GM21360 (cell line): ENCODE measurements around the gene ZNF274.
A peak's percentile ranks its signal among the peaks of the same experiment; 100 is the strongest.
"Not testable (repeated sequence)": the region's sequence is repeated elsewhere in the genome, so short reads cannot be mapped to it uniquely, and the experiment has no call there.

Experiments used
- ATAC-seq: cut with Tn5 transposase; IDR thresholded peaks from one replicate; pipeline ENCODE4 v1.9.1; 2021; ENCODE audit warnings: mild to moderate bottlenecking, moderate library complexity; ENCODE audit not compliant: unreplicated experiment

The ZNF274 gene

DNA sequence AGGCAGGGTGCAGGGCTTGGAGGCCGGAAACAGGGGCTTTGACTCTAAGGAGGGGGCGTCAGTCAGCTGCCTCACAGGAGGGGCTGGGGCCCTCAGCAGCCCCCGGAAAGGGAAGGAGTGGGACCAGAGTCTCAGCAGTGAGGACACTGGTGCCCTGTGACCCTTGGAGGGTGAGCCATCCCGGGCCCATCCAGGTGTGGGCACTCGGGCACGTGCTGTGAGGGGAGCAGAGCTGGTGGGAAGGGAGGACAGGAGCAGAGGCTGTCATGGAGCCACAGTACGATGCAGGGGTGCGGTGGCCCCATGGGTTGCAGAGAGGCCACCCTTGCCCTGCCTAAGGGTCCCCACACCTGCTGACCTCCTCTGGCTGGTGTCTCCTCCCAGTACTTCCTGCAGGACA, 26.7 kb downstream of the ZNF274 start:
- ATAC-seq, result no peak

DNA sequence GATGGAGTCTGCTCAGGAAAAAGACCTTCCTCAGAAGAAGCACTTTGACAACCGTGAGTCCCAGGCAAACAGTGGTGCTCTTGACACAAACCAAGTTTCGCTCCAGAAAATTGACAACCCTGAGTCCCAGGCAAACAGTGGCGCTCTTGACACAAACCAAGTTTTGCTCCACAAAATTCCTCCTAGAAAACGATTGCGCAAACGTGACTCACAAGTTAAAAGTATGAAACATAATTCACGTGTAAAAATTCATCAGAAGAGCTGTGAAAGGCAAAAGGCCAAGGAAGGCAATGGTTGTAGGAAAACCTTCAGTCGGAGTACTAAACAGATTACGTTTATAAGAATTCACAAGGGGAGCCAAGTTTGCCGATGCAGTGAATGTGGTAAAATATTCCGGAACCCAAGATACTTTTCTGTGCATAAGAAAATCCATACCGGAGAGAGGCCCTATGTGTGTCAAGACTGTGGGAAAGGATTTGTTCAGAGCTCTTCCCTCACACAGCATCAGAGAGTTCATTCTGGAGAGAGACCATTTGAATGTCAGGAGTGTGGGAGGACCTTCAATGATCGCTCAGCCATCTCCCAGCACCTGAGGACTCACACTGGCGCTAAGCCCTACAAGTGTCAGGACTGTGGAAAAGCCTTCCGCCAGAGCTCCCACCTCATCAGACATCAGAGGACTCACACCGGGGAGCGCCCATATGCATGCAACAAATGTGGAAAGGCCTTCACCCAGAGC, 29.6 kb downstream of the ZNF274 start:
- no peak for ATAC-seq

DNA sequence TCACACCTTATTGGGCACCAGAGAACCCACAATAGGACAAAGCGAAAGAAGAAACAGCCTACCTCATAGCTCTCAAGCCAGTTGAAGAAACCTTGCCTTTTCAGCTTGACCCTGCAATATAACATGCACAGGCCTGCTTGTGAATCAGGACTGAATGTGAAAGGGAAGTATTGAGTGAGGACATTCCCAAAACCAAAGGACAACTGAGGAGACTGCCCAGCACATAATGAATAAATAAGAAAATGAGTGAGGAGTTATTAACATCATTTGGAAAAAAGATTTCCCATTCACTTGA, 30.2 kb downstream of the ZNF274 start:
- ATAC-seq, result no peak

DNA sequence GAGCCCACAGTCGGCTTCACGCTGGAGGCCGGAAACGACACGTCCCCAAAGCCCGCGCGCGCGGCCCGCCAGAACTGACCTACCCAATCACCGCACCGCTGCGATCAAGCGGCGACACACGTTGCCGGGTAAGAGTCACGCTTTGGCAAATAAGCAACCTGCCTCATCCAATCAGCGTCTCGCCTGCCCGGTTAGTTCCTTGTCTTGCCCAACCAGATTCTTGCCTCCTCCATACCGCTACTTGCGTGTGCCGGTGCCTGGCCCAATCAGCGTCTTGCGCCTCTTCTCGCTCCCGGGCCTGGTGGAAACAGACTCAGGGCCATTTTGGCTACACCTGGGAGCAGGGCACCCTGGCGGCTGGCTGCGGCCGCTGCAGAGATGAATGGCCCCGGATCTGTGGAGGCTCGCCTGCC, 34.2 kb downstream of the ZNF274 start:
- no peak for ATAC-seq

DNA sequence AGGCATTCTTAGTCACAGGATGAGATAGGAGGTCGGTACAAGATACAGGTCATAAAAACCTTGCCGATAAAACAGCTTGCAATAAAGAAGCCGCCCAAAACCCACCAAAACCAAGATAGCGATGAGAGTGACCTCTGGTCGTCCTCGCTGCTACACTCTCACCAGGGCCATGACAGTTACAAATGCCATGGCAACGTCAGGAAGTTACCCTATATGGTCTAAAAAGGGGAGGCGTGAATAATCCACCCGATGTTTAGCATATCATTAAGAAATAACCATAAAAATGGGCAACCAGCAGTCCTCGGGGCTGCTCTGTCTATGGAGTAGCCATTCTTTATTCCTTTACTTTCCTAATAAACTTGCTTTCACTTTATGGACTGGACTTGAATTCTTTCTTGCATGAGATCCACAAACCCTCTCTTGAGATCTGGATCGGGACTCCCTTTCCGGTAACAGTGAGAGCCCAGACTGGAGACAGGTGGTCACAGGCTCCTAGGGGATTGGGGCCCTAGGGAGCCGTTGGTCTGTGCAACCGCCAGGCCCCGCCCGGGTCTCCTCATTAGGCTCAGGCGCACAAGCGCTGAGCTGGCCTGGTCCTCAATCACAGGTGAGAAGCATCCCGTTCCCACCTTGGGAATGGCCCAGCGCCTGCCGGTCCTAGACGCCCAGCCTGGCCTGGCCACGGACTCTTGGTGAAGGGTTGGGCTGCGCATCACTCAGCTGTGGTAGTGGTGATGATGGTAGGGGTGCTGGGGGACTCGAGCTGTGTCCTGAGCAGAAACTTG, 34.9 kb downstream of the ZNF274 start:
- no peak for ATAC-seq

DNA sequence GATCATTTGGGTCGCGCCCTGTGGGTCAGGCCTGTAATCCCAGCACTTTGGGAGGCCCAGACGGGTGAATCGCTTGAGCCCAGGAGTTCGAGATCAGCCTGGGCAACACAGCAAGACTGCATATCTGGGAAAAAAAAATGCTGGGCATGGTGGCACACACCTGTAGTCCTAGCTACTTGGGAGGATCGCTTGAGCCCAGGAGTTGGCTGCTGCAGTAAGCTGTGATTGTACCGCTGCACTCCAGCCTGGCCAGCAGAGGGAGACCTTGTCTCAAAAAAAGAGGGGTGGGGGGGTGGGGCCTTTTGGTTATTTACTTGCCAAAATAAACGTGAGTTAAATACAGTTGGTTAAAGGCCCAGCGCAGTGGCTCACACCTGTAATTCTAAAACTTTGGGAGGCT, 36.0 kb downstream of the ZNF274 start:
- ATAC-seq, result no peak

DNA sequence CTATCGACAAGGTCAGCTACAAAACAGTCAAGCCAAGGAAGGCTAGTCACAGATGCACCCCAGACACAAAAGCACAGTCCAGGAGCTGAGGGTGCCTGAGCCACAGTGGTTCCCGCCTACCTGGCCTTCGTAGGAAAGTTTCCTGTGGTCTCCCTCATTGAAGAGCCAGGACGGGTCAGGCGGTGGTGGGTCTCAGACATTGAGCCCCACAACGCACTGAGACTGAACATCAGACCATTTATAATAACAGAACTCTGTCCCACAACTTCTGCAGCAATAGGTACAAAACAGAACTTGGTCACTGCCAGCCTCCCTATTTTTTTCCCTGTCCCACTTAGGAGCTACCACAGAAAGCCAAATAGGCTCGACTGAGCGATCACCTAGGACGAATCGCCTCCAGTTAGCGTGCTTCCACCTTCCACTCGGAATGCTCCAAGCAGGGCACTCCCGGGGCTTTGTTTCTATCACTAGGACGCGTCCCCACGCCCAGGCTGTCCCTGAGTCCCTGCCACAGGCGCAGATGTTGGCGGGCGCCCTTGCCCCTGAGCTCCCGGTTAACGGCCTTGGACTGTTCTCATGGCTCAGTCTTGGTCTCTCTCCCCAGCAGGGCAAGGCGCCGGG, 45.2 kb downstream of the ZNF274 start:
- no peak for ATAC-seq

DNA sequence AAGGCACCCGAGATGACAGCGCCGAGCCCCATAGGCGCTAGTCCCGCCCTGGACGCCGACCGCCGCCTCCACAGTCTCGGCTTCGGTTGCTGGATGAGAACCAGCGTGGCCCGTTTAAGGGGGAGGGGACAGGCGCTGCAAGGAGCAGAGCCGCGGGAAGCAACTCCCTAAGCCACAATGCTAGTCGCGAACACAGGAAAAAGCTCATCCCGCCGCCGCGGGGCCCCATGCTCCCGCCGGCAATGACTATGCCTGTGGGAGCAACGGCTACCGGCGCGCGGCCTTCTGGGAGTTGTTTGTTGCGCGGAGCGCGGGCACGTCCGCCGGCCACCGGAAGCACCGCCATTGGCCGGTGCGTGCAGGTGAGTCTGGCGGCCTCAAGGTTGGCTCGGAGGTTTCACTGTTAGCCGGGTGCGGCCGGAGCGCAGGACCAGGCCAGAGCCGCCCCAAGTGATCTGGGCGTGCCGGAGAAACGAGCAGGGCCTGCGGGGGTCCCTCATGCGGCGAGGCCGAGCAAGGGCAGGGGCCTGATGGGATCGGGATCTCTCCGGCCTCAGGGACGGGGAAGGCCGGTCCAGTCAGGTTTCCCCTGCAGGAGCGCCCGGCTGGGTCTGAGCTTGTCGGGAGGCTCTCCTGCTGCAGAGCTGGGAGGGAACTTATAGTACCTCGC, 45.9 kb downstream of the ZNF274 start, which contains the start of gene ZNF544:
Gene ZNF544 (plus strand): TSS at position 330 of the 670 bp plus-strand sequence. CDS start 15,110 bp downstream, outside the sequence.
- ATAC-seq, result peak; percentile 79

DNA sequence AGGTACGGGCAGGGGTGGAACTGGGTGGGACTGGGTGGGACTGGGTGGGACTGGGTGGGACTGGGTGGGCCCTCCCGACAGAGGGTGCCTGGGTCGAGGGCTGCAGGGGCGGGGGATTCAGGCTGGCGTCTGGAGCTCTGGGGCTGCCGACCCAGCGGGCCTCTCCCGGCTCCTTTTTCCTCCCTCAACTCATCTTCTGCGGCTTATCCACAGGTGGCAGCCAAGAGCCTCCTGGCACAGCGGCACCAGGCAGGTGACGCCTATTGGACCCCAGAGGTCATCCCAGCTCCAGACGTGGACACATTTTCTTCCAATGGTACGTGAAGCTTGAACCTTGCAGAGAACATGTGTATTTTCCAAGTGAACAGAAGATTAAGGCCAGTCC, 46.4 kb downstream of the ZNF274 start:
- ATAC-seq, result no peak

DNA sequence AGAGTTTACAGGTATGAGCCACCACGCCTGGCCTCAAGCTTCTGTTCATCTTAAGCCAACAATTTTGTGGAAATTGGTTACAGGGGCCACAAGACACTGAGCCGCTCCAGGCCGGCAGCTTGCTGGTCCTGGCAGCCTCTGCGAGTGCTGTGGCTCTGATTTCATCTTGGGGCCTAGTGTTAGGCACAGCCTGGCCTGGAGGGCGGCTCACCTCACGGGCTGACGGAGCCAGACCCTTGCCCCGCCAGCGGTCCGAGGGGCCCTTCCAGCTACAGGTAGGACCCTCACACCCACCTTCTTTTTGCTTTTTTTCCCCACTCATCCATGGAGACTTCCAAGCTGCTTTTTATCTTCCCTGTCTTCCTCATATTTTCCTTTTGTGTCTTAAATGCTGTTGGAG, 54.5 kb downstream of the ZNF274 start:
- ATAC-seq, result no peak

DNA sequence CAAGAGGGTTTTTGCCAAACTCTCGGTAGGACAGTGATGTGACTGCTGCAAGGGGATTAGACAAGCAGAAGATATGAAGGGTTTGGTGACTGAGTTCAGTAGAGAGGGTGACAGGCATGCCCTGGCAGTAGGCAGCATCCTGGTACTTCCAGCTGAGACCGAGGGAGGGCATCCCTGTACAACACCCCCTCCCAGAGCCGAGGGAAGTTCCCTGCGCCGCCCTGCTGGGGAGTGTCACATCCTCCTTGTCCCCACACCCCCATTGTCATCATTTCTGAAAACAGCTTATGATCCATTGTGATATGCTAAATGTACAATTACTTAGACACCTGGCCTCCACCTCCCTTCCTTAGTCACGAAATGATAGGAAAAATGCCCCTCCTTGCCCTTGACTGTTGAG, 60.5 kb downstream of the ZNF274 start:
- no peak for ATAC-seq

DNA sequence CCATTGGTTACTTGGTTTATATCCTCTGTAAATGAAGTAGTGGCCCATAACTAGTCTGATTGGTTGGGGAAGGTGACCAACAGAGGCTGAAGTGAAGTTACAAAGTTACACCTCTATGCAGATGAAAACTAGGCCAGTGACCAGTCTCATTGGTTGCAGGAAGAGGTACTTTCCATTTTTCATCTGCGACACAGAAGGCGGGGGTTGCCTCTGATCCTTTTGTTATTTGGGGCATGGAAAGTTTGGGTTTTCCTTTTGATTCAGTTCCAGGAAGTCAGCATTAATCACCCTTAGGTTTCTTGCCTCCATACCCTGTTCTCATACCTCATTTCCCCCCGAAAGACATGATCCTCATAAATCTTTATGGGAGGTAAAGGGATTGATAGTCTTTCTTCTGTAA, 66.0 kb downstream of the ZNF274 start:
- no peak for ATAC-seq

DNA sequence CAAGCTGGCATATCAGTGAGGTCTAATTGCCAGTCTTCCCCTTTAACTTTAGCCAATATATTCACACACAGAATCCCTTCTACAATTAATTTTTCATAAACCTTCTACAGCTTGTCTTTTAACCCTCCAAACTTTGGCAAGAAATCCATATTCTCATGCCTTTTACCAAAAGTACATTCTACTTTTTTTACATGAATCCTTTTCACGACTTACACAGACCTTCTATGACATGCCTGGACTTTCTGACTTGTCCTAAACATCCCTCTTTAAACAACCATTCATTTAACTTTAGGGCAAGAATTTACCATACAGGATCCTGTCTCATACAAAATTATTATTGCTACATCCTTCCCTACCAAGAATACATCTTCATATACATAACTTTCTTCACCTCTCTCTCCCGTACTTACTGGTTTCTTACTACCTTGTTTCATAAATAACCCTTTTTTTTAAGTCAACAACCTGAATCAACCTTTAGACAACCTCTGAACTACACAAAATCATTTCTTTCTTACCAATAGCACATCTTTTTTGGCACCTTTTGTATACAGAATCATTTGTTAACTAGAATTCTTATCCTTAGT, 69.3 kb downstream of the ZNF274 start:
- ATAC-seq, result no peak

DNA sequence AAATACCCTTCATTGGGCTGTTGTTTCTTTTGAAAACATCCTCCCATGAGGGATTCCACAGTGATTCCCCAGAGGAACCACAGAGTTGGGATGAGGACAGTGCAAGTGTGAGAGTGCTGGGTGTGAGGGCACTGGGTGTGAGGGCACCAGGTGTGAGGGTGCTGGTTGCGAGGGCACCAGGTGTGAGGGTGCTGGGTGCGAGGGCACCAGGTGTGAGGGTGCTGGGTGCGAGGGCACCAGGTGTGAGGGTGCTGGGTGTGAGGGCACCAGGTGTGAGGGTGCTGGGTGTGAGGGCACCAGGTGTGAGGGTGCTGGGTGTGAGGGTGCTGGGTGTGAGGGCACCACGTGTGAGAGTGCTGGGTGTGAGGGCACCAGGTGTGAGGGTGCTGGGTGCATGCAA, 75.4 kb downstream of the ZNF274 start:
- not testable (repeated sequence) for ATAC-seq

DNA sequence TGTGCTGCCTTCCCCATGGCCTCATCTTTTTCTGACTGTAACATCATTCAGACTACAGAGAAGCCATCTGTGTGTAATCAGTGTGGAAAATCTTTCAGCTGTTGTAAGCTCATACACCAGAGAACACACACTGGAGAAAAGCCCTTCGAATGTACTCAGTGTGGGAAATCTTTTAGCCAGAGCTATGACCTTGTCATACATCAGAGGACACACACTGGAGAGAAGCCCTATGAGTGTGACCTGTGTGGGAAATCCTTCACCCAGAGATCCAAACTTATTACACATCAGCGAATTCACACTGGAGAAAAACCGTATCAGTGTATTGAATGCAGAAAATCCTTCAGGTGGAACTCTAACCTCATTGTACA, 78.7 kb downstream of the ZNF274 start:
- no peak for ATAC-seq

DNA sequence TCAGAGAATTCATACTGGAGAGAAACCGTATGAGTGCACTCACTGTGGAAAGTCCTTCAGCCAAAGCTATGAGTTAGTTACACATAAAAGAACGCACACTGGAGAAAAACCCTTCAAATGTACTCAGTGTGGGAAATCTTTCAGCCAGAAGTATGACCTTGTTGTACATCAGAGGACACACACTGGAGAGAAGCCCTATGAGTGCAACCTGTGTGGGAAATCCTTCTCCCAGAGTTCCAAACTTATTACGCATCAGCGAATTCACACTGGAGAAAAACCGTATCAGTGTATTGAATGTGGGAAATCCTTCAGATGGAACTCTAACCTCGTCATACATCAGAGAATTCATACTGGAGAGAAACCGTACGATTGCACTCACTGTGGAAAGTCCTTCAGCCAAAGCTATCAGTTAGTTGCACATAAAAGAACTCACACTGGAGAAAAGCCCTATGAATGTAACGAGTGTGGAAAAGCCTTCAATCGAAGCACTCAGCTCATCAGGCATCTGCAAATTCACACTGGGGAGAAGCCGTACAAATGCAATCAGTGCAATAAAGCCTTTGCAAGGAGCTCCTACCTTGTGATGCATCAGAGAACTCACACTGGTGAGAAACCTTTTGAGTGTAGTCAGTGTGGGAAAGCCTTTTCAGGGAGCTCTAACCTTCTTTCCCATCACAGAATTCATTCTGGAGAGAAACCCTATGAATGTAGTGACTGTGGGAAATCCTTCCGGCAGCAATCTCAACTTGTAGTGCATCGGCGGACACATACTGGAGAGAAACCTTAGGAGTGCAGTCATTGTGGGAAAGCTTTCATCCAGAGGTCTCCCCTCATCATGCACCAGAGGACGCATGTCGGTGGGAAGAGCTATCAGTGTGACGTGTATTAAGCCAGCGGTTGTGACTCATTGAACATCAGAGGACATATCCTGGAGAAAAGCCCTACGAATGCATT, 79.4 kb downstream of the ZNF274 start:
- ATAC-seq, result no peak

DNA sequence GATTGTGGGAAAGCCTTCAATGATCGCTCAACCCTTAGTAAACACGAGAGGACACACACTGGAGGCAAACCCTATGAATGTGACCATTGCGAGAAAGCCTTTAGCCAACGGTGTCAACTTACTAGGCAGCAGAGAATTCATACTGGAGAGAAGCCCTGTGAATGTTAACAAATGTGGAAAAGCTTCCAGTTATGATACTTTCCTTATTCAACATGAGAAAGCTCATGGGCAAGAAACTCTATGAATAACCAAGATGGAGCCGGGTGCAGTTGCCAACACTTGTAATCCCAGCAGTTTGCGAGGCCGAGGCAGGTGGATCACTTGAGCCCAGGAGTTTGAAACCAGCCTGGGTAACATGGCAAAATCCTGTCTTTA, 80.0 kb downstream of the ZNF274 start:
- no peak for ATAC-seq
